SU-DHL-6 (cell line): Measurements from ENCODE around the gene PCNX4.

Source experiments
- EZH2phosphoT487 ChIP-seq: fragments of 200-600 bp; sonication (generic), shearing (Covaris generic); conservative IDR thresholded peaks from 2 replicates; pipeline ENCODE4 v1.6.1; 2018; ENCODE audit warnings: mild to moderate bottlenecking, antibody characterized with exemption, low read length, moderate library complexity, mixed read lengths
- TF ChIP-seq, protein P1 (sequence below): fragments of 200-600 bp; sonication (generic); IDR thresholded peaks from one replicate; pipeline ENCODE4 v1.5.1; 2017; ENCODE audit warnings: antibody characterized with exemption, mild to moderate bottlenecking, low read length, moderate library complexity; ENCODE audit not compliant: insufficient read depth, poor library complexity, severe bottlenecking

DNA sequence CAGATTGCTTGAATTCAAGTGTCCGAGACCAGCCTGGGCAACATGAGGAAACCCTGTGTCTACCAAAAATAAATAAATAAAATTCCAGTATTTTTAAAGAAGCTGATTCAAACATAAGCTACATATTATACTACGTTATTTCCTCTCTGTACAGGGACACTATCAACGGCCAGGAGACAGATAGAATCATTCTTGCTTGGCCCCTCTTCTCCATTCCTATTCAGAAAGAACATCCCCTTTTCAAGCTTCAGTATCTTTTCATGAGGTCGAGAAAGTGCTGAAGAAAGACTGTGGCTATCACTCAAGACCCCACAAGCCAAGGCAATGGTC is 73.8 kb downstream of the PCNX4 start:
- TF ChIP-seq, protein P1, sequence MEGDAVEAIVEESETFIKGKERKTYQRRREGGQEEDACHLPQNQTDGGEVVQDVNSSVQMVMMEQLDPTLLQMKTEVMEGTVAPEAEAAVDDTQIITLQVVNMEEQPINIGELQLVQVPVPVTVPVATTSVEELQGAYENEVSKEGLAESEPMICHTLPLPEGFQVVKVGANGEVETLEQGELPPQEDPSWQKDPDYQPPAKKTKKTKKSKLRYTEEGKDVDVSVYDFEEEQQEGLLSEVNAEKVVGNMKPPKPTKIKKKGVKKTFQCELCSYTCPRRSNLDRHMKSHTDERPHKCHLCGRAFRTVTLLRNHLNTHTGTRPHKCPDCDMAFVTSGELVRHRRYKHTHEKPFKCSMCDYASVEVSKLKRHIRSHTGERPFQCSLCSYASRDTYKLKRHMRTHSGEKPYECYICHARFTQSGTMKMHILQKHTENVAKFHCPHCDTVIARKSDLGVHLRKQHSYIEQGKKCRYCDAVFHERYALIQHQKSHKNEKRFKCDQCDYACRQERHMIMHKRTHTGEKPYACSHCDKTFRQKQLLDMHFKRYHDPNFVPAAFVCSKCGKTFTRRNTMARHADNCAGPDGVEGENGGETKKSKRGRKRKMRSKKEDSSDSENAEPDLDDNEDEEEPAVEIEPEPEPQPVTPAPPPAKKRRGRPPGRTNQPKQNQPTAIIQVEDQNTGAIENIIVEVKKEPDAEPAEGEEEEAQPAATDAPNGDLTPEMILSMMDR: no peak
- no peak for TF ChIP-seq EZH2phosphoT487
